SK-N-MC (cell line): ENCODE measurements around the gene SERPING1.

Experiments
- EZH2 ChIP-seq: fragments of 200-600 bp; sonication (generic); IDR thresholded peaks from one replicate; pipeline ENCODE4 v1.6.1; 2017; ENCODE audit warnings: antibody characterized with exemption
- POLR2AphosphoS5 ChIP-seq: IDR thresholded peaks from 2 replicates; pipeline ENCODE4 v1.6.1; 2012; ENCODE audit warnings: mild to moderate bottlenecking, low read depth, low read length, borderline replicate concordance

DNA sequence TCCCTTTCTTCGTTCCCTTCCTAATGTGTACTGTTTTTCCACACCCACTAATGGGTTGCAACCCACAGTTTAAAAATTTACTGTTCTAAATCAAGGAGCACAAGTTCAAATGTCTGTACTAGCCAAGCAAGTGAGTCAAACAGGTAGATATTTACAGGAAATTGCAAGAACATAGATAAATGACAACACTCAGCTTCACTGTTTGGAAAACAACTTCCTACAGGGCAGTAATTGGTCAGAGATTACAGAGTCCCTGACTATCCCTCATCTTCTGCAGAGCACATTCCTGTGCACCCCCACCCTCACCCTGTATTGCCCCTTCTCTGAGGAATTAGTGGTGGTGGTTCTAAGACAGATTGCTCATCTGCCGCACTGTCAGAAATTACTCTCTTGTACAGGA is 1.9 kb downstream of the SERPING1 start:
- TF ChIP-seq POLR2AphosphoS5 (no peak), EZH2 (no peak)
